Neuronal stem cell (in vitro differentiated cells): Measurements from ENCODE around the gene GRAMD2B.
"Not testable (repeated sequence)": the region's sequence is repeated elsewhere in the genome, so short reads cannot be mapped to it uniquely, and the experiment has no call there.

Experiments used
- DNase-seq: peaks from one replicate; pipeline ENCODE4 v3.0.0-alpha.2; 2013; ENCODE audit warnings: low spot score
- H2AFZ ChIP-seq: one replicate; pipeline ENCODE4 v1.6.1; 2013; ENCODE audit warnings: mild to moderate bottlenecking, low read length, inconsistent platforms
- H2AK5ac ChIP-seq: 2 replicates; pipeline ENCODE4 v1.6.1; 2013; ENCODE audit warnings: low read depth, mild to moderate bottlenecking, inconsistent platforms, low read length, moderate library complexity, mixed read lengths
- H2BK120ac ChIP-seq: 2 replicates; pipeline ENCODE4 v1.6.1; 2013; ENCODE audit warnings: low read depth, mild to moderate bottlenecking, inconsistent platforms, low read length, moderate library complexity, mixed read lengths
- H2BK12ac ChIP-seq: one replicate; pipeline ENCODE4 v1.6.1; 2013; ENCODE audit warnings: low read length, inconsistent platforms
- H2BK15ac ChIP-seq: 2 replicates; pipeline ENCODE4 v1.6.1; 2013; ENCODE audit warnings: mild to moderate bottlenecking, low read length, inconsistent platforms, mixed read lengths
- H2BK5ac ChIP-seq: one replicate; pipeline ENCODE4 v1.6.1; 2013; ENCODE audit warnings: inconsistent platforms, mild to moderate bottlenecking, low read length, moderate library complexity
- H3K14ac ChIP-seq: one replicate; pipeline ENCODE4 v1.6.1; 2013; ENCODE audit warnings: low read length, inconsistent platforms
- H3K18ac ChIP-seq: 2 replicates; pipeline ENCODE4 v1.6.1; 2013; ENCODE audit warnings: low read length, inconsistent platforms
- H3K23ac ChIP-seq: 2 replicates; pipeline ENCODE4 v1.6.1; 2013; ENCODE audit warnings: low read depth, mild to moderate bottlenecking, mixed read lengths, low read length, inconsistent platforms; ENCODE audit not compliant: poor library complexity
- H3K27ac ChIP-seq: replicated peaks from 3 replicates; pipeline ENCODE4 v1.5.1; 2013; ENCODE audit warnings: low read length, inconsistent platforms
- H3K27me3 ChIP-seq, 3 experiments: 2 replicates each; pipeline ENCODE4 v1.6.1; 2013; ENCODE audit warnings: low read length in 3 of 3, mild to moderate bottlenecking in 2 of 3, inconsistent platforms in 1 of 3, low read depth in 1 of 3, mixed read lengths in 1 of 3, moderate library complexity in 1 of 3; ENCODE audit not compliant: control insufficient read depth in 3 of 3, insufficient read depth in 3 of 3
- H3K36me3 ChIP-seq, 2 donors: replicated peaks in 1 of 2; 2 replicates each; pipeline ENCODE4 v1.6.1; 2013; ENCODE audit warnings: low read length in 2 of 2; ENCODE audit not compliant: control insufficient read depth in 2 of 2, insufficient read depth in 2 of 2
- H3K4ac ChIP-seq: 2 replicates; pipeline ENCODE4 v1.6.1; 2013; ENCODE audit warnings: inconsistent platforms, mild to moderate bottlenecking, low read length, moderate library complexity
- H3K4me1 ChIP-seq, 2 donors: 1 replicate in 1 of 2; 2 replicates in 1 of 2; pipeline ENCODE4 v1.6.1; 2013; ENCODE audit warnings: low read length in 2 of 2, low read depth in 1 of 2; ENCODE audit not compliant: control insufficient read depth in 2 of 2, insufficient read depth in 1 of 2
- H3K4me2 ChIP-seq: one replicate; pipeline ENCODE4 v1.6.1; 2013; ENCODE audit warnings: mild to moderate bottlenecking, low read length, inconsistent platforms; ENCODE audit not compliant: insufficient read depth, poor library complexity, severe bottlenecking
- H3K4me3 ChIP-seq, 2 donors: 2 replicates each; pipeline ENCODE4 v1.5.1; 2013; ENCODE audit warnings: low read length in 2 of 2, mild to moderate bottlenecking in 2 of 2, inconsistent platforms in 1 of 2, moderate library complexity in 1 of 2
- H3K79me1 ChIP-seq: one replicate; pipeline ENCODE4 v1.6.1; 2013; ENCODE audit warnings: low read depth, mild to moderate bottlenecking, inconsistent platforms, low read length, moderate library complexity
- H3K9ac ChIP-seq: one replicate; pipeline ENCODE4 v1.6.1; 2013; ENCODE audit warnings: mild to moderate bottlenecking, low read depth, low read length, inconsistent platforms; ENCODE audit not compliant: poor library complexity
- H3K9me3 ChIP-seq, 2 donors: replicated peaks in 1 of 2; 2 replicates each; pipeline versions ENCODE3 to v1.6.1; 2013; ENCODE audit warnings: low read length in 2 of 2, mild to moderate bottlenecking in 2 of 2, inconsistent platforms in 1 of 2, low read depth in 1 of 2, mixed read lengths in 1 of 2, moderate library complexity in 1 of 2; ENCODE audit not compliant: control insufficient read depth in 2 of 2, insufficient read depth in 1 of 2
- H4K8ac ChIP-seq: one replicate; pipeline ENCODE4 v1.6.1; 2013; ENCODE audit warnings: low read depth, mild to moderate bottlenecking, inconsistent platforms, low read length, moderate library complexity
- H4K91ac ChIP-seq: one replicate; pipeline ENCODE4 v1.6.1; 2013; ENCODE audit warnings: low read length, low read depth, mild to moderate bottlenecking, inconsistent platforms; ENCODE audit not compliant: poor library complexity
- WGBS, 2 donors: extraction: QIAGEN DNeasy Blood & Tissue Kit; methylation state at CpG; one replicate each; pipeline ENCODE4 v1.1.7; 2013; ENCODE audit warnings: missing lambda C conversion rate in 2 of 2, mixed read lengths in 1 of 2; ENCODE audit not compliant: insufficient read length in 2 of 2, insufficient replicate concordance in 1 of 2; ENCODE audit errors: extremely low coverage in 2 of 2; 5-methylcytosine and 5-hydroxymethylcytosine counted together

The GRAMD2B gene

DNA sequence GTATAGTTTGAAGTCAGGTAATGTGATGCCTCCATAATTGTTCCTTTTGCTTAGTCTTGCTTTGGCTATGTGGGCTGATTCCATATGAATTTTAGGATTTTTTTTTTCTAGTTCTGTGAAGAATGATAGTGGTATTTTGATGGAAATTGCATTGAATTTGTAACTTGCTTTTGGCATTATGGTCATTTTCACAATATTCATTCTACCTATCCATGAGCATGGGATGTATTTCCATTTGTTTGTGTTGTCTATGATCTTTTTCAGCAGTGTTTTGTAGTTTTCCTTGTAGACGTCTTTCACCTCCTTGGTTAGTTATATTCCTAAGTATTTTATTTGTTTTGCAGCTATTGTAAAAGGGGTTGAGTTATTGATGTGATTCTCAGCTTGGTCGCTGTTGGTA lies 42.9 kb upstream of the GRAMD2B start:
- WGBS, 2 donors: no CpG with 5 or more reads among the region's 2 CpGs
- H2AFZ ChIP-seq: not testable (repeated sequence)

DNA sequence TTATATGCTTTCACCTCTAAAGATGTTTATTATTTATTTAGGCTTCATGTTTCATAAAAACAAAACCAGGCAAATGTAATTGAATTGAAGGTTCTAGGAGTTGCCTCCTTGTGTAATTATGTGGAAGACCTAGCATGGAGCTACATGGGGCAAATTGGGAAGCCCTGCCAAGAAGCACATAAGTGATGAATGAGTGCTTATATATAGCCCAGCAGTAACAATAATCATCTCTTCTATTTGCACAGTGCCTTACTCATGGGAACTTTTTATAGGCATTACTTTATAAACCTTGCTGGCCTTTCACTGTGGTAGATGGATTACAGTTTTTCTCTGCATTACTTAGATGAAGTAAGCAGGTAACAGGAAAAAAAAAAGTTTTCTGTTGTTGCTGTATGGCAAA lies 40.0 kb upstream of the GRAMD2B start:
- Histone ChIP-seq H2BK15ac (no peak overlapping the region), H3K4me3 (no peak overlapping the region), H3K23ac (no peak overlapping the region), H3K4me2 (no peak overlapping the region), H3K4ac (no peak overlapping the region), H3K18ac (no peak overlapping the region), H3K9ac (no peak overlapping the region), H3K27ac (no peak overlapping the region), H3K27me3 (no peaks in the 10 kb centered on the region), H2AK5ac (no peak overlapping the region), H3K14ac (no peak overlapping the region), H4K91ac (no peak overlapping the region), H2BK12ac (no peak overlapping the region), H3K79me1 (no peaks in the 10 kb centered on the region), H4K8ac (no peak overlapping the region), H2AFZ (no peak overlapping the region), H3K4me1 (peaks cover 0 to 2% of the 10 kb centered on the region in 2 donors), H2BK5ac (no peak overlapping the region), H3K36me3 (no peaks in the 10 kb centered on the region), H2BK120ac (no peak overlapping the region), H3K9me3 (peaks cover 0 to 6% of the 10 kb centered on the region in 2 donors)
- no peak for DNase-seq

More for the DNA sequence above, 42.9 kb upstream of the GRAMD2B start:
- not testable (repeated sequence) for H2BK5ac ChIP-seq, H3K4me1 ChIP-seq, H3K36me3 ChIP-seq, H2BK120ac ChIP-seq, H2BK15ac ChIP-seq, H3K27me3 ChIP-seq, H3K9me3 ChIP-seq, H3K4me3 ChIP-seq, H4K8ac ChIP-seq, H3K4ac ChIP-seq, H3K4me2 ChIP-seq, DNase-seq, H3K27ac ChIP-seq, H3K9ac ChIP-seq, H3K79me1 ChIP-seq, H4K91ac ChIP-seq, H2BK12ac ChIP-seq, H2AK5ac ChIP-seq, H3K14ac ChIP-seq, H3K23ac ChIP-seq, H3K18ac ChIP-seq

DNA sequence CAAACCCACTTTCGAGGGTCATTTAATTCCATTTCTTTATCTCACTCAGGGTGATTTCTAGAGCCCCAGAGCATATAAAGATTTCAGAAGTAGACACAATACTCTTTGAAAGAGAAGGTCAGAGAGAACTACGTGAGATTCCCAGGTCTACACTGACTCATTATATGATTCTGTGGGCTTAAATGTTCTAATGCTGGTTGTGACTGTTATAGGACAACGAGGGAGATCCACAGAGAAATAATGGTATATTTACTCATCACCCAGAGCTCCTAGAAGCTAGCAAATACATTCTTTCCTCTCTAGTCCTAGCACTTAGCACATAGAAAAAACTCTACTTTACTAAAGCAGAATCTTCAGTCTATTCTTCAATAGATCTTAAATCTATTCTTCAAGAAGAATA lies 39.4 kb upstream of the GRAMD2B start:
- Histone ChIP-seq H4K8ac (no peak overlapping the region), H3K4me2 (no peak overlapping the region), H3K36me3 (no peaks in the 10 kb centered on the region), H3K27me3 (no peaks in the 10 kb centered on the region), H3K79me1 (no peaks in the 10 kb centered on the region), H2AK5ac (no peak overlapping the region), H3K9ac (no peak overlapping the region), H3K14ac (no peak overlapping the region), H2BK15ac (no peak overlapping the region), H2BK12ac (no peak overlapping the region), H2AFZ (no peak overlapping the region), H4K91ac (no peak overlapping the region), H3K18ac (no peak overlapping the region), H3K23ac (no peak overlapping the region), H3K4me3 (no peak overlapping the region), H2BK5ac (no peak overlapping the region), H3K4me1 (peaks cover 0 to 2% of the 10 kb centered on the region in 2 donors), H2BK120ac (no peak overlapping the region), H3K4ac (no peak overlapping the region), H3K27ac (no peak overlapping the region), H3K9me3 (peaks cover 0 to 6% of the 10 kb centered on the region in 2 donors)
- WGBS, 2 donors: no CpG with 5 or more reads among the region's 3 CpGs
- DNase-seq: no peak

DNA sequence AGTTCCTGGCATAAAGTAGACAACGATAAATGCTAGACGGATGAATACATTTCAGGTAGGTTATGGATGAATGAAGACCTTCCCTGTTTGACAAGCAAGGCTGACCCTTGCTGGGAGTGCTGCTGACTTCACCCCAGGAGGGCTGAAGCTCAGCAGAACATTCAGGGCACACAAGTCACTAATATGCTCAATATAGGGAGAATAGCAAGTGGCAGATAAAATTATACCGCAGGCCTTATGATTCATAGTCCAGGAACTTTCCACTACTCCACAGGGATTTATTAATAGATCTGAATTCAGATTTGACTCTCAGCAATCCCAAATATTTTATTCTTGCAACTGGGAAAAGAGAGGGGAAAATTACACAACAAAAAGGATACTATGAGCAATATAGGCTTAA lies 38.2 kb upstream of the GRAMD2B start:
- no peak overlapping the region for H4K91ac ChIP-seq
- WGBS, 2 donors: no CpG with 5 or more reads among the region's 3 CpGs
- H2BK12ac ChIP-seq: no peak overlapping the region
- no peak overlapping the region for H3K27ac ChIP-seq
- no peak overlapping the region for H2BK5ac ChIP-seq
- no peak overlapping the region for H3K14ac ChIP-seq
- no peak for DNase-seq
- H3K36me3 ChIP-seq: no peaks in the 10 kb centered on the region
- H2BK120ac ChIP-seq: no peak overlapping the region
- H3K4me2 ChIP-seq: no peak overlapping the region
- no peak overlapping the region for H3K23ac ChIP-seq
- H3K18ac ChIP-seq: no peak overlapping the region
- H3K4ac ChIP-seq: no peak overlapping the region
- H2BK15ac ChIP-seq: no peak overlapping the region
- H2AFZ ChIP-seq: no peak overlapping the region
- H3K9me3 ChIP-seq: peaks cover 0 to 6% of the 10 kb centered on the region in 2 donors
- no peak overlapping the region for H3K4me3 ChIP-seq
- no peaks in the 10 kb centered on the region for H3K79me1 ChIP-seq
- H3K27me3 ChIP-seq: no peaks in the 10 kb centered on the region
- no peak overlapping the region for H2AK5ac ChIP-seq
- no peak overlapping the region for H4K8ac ChIP-seq
- no peak overlapping the region for H3K9ac ChIP-seq
- H3K4me1 ChIP-seq: peaks cover 0 to 2% of the 10 kb centered on the region in 2 donors
